Left lung (tissue), 10 donors: ENCODE measurements around the gene GMNN. TPM values are rescaled to one million over a fixed set of nuclear protein-coding genes. Genes with fewer than 3 reads are reported as not detected.

Experiments
- ATAC-seq: fragments of 200-7000 bp; cut with Tn5 transposase; one replicate; pipeline ENCODE4 v1.9.1; 2020; ENCODE audit warnings: moderate library complexity
- DNase-seq, 4 donors: peaks; one replicate each; pipeline ENCODE4 v3.0.0-alpha.2; 2013 to 2020
- H3K27ac ChIP-seq, 2 donors: fragments of 200-600 bp; sonication (generic) in 1 of 2; one replicate each; pipeline versions ENCODE4 v1.5.0 to v1.8.0; 2020 to 2021
- H3K27me3 ChIP-seq, 2 donors: fragments of 200-600 bp; sonication (generic) in 1 of 2; one replicate each; pipeline versions ENCODE4 v1.5.0 to v1.8.0; 2020 to 2021
- H3K36me3 ChIP-seq, 2 donors: fragments of 200-600 bp; sonication (generic) in 1 of 2; one replicate each; pipeline versions ENCODE4 v1.5.0 to v1.8.0; 2020 to 2021
- H3K4me1 ChIP-seq, 2 donors: fragments of 200-600 bp; one replicate each; pipeline ENCODE4 v1.8.0; 2021
- H3K4me3 ChIP-seq, 2 donors: fragments of 200-600 bp; sonication (generic) in 1 of 2; one replicate each; pipeline versions ENCODE4 v1.5.0 to v1.8.0; 2020 to 2021; ENCODE audit warnings: mild to moderate bottlenecking in 1 of 2
- H3K9me3 ChIP-seq, 2 donors: fragments of 200-600 bp; sonication (generic) in 1 of 2; one replicate each; pipeline versions ENCODE4 v1.5.0 to v1.8.0; 2020 to 2021
- intact Hi-C, 2 donors: fragments of 100-400 bp; cut with DNase I; formaldehyde crosslinking; loops; one replicate each; pipeline versions ENCODE4 v1.11.2 to v1.14.2; 2022
- polyA plus RNA-seq, 6 donors: library from polyadenylated mRNA; unstranded; fragments of 120-200 nt; gene quantifications; one replicate each; pipeline ENCODE4 v1.2.1, GENCODE V29; 2013; ENCODE audit not compliant: insufficient read length in 6 of 6
- total RNA-seq, 2 donors: library from RNA; stranded (reverse); fragmentation: NEBNext Ultra II Directional; extraction: Animal tissue kit (Norgen Biotek cat#: 25700); gene quantifications; one replicate each; pipeline ENCODE4 v1.2.1, GENCODE V29; 2021
- TF ChIP-seq, protein P1 (sequence below), 2 donors: fragments of 200-600 bp; sonication (generic) in 1 of 2; IDR thresholded peaks; one replicate each; pipeline versions ENCODE4 v1.5.0 to v1.8.0; 2021; ENCODE audit warnings: antibody characterized with exemption in 2 of 2
- donor health status: DM: no; HTN: yes; CAD: no.
- donor health status: DM: no; HTN: no; CAD: no.

Gene GMNN
- total and polyA plus RNA-seq, 8 donors = 19.6 to 44.3 (median 36.6) TPM

DNA sequence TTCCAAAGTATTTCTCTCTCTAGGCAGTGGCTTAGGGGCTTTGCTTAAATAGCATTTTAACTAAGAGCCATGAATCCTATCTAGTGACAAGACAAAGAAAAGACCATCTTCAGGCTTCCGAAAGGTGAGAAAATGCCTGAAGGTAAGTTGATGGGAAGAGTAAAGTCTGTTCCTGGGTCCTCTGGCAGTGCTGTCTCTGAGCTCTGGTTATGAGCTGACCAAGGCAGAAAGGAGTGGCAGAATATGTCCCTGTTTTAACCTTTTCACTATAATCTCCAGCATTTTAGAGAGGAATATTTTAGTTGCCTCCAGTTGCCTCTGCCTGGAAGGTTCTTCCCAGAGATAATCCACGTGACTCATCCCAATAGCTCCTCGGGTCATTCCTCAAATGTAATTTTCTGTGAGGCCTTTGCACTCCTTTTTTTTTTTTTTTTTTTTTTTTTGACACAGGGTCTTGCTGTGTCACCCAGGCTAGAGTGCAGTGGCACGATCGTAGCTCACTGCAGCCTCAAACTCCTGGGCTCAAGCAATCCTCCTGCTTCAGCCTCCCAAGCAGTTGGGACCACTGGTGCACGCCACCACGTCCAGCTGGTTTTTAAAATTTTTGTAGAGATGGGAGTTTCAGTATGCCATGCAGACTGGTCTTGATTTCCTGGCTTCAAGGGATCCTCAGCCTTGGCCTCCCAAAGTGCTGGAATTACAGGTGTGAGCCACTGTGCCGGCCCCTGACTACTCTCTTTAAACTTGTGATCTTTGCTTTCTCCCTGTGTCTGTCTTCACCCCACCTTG, 27.7 kb downstream of the GMNN start:
- Histone ChIP-seq H3K4me1 (no peaks in the 10 kb centered on the region), H3K9me3 (no peaks in the 10 kb centered on the region), H3K4me3 (no peak overlapping the region), H3K36me3 (peaks cover 0 to 48% of the 10 kb centered on the region in 2 donors), H3K27me3 (no peaks in the 10 kb centered on the region), H3K27ac (no peak overlapping the region)
- TF ChIP-seq, protein P1, sequence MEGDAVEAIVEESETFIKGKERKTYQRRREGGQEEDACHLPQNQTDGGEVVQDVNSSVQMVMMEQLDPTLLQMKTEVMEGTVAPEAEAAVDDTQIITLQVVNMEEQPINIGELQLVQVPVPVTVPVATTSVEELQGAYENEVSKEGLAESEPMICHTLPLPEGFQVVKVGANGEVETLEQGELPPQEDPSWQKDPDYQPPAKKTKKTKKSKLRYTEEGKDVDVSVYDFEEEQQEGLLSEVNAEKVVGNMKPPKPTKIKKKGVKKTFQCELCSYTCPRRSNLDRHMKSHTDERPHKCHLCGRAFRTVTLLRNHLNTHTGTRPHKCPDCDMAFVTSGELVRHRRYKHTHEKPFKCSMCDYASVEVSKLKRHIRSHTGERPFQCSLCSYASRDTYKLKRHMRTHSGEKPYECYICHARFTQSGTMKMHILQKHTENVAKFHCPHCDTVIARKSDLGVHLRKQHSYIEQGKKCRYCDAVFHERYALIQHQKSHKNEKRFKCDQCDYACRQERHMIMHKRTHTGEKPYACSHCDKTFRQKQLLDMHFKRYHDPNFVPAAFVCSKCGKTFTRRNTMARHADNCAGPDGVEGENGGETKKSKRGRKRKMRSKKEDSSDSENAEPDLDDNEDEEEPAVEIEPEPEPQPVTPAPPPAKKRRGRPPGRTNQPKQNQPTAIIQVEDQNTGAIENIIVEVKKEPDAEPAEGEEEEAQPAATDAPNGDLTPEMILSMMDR (IDR thresholded peaks at IDR 0.05) = no peak
- no peak for DNase-seq
- no peak for ATAC-seq
- intact Hi-C loops = no loop called here

DNA sequence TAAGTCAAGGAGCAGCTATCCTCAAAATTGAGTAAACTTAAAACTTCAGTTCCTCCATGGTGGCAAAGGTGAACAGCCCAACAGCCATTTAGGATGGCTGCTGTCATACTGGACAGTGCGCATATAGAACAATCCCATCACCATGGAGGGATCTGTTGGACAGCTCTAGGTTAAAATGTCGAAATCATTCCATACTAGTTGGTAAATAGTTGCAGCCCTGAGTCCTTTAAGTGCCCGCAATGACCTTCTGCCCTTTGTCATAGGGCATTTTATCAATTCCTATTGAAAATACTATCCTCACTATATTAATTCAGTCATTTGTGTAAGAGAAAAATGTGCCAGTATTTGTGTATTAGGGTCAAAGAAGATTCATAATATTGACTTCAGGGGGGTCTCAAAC, 32.8 kb downstream of the GMNN start:
- intact Hi-C loops = no loop called here
- TF ChIP-seq, protein P1 (IDR thresholded peaks at IDR 0.05) = no peak
- no peak for ATAC-seq
- Histone ChIP-seq H3K27ac (no peak overlapping the region), H3K9me3 (no peaks in the 10 kb centered on the region), H3K27me3 (no peaks in the 10 kb centered on the region), H3K4me3 (no peak overlapping the region), H3K4me1 (no peaks in the 10 kb centered on the region), H3K36me3 (peaks cover 0 to 77% of the 10 kb centered on the region in 2 donors)
- no peak for DNase-seq

DNA sequence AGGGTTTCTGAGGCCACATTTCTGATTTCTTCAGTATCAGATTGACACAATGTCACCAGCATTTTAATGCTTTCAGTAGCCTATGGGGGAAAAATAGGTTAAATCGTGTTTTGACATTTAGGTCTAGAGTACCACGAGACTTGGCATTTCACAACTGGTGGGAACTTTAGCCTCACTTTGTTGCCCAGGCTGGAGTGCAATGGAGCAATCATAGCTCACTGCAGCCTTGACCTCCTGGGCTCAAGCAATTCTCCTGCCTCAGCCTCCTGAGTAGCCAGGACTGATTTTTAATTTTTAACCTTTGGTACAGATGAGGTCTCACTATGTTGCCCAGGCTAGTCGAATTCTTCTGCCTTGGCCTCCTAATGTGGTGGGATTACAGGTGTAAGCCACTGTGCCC, 35.0 kb downstream of the GMNN start:
- TF ChIP-seq, protein P1 (IDR thresholded peaks at IDR 0.05) = no peak
- peaks cover 0 to 63% of the 10 kb centered on the region in 2 donors for H3K36me3 ChIP-seq
- intact Hi-C loops = no loop called here

DNA sequence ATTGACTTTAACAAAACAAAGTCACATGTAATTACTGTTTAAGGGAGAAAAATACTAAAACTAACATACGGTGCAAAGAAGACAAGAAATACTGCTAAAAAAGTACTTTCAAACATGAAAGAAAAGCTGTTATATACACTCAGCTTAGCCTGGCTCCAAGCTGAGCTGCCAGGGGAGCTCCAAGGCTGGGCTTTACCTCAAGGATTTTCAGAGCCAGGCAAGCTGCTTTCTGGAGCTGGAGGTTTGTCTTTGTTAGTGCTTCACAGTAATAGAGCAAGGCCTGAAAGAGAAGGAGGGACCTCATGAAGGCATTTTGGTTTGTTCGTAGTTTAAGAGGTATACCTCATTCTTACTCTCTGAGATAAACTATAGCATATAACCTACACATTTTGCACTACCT, 43.6 kb downstream of the GMNN start:
- Histone ChIP-seq H3K9me3 (no peaks in the 10 kb centered on the region), H3K4me3 (no peak overlapping the region), H3K36me3 (peaks cover 0 to 53% of the 10 kb centered on the region in 2 donors), H3K27me3 (no peaks in the 10 kb centered on the region), H3K27ac (no peak overlapping the region), H3K4me1 (no peaks in the 10 kb centered on the region)
- TF ChIP-seq, protein P1 (IDR thresholded peaks at IDR 0.05) = no peak
- intact Hi-C loops = no loop called here
- DNase-seq (no peak), ATAC-seq (no peak)

More for the DNA sequence above, 35.0 kb downstream of the GMNN start:
- Histone ChIP-seq H3K27ac (no peak overlapping the region), H3K27me3 (no peaks in the 10 kb centered on the region), H3K9me3 (no peaks in the 10 kb centered on the region), H3K4me1 (no peaks in the 10 kb centered on the region), H3K4me3 (no peak overlapping the region)
- DNase-seq = no peak
- ATAC-seq = no peak

GRCh38 chr6:24821860-24822444, 47.2 kb downstream of the GMNN start:
- Histone ChIP-seq H3K27me3 (no peaks in the 10 kb centered on the region), H3K4me1 (no peaks in the 10 kb centered on the region), H3K27ac (no peak overlapping the region), H3K4me3 (no peak overlapping the region), H3K36me3 (peaks cover 0 to 89% of the 10 kb centered on the region in 2 donors), H3K9me3 (no peaks in the 10 kb centered on the region)
- ATAC-seq (no peak), DNase-seq (no peak)
- intact Hi-C loops = no loop called here
- TF ChIP-seq, protein P1 (IDR thresholded peaks at IDR 0.05) = no peak
